A673 (cell line): ENCODE data around the gene AP2B1. TPM values are rescaled to one million over a fixed set of nuclear protein-coding genes. Genes with fewer than 3 reads are reported as not detected.

Experiments
- BruUV-seq: library from RNA; stranded (reverse); fragments of 400-500 nt; replicated peaks from 2 replicates; lab custom pipeline; 2021; lab: Mats Ljungman, UMichigan
- CTCF ChIA-PET: fragments of 300-600 bp; sonication (Branson Sonifier 250); formaldehyde crosslinking; loops from one replicate; lab custom pipeline; 2022; ENCODE audit warnings: antibody characterized with exemption; lab: Charles Lee
- POLR2A ChIA-PET: fragments of 300-600 bp; sonication (Branson Sonifier 250); formaldehyde crosslinking; loops from one replicate; lab custom pipeline; 2022; ENCODE audit warnings: antibody characterized with exemption; ENCODE audit not compliant: low non-redundant PET; lab: Charles Lee
- DNase-seq: peaks from one replicate; pipeline ENCODE4 v3.0.0-alpha.2; 2015; ENCODE audit warnings: low spot score
- H3K27ac ChIP-seq: fragments of 200-600 bp; sonication (generic); 2 replicates; pipeline ENCODE4 v1.5.1; 2016; ENCODE audit warnings: mixed run types, low read depth, mild to moderate bottlenecking, mixed read lengths, antibody characterized with exemption, low read length; ENCODE audit not compliant: poor library complexity, severe bottlenecking
- H3K27me3 ChIP-seq: fragments of 200-600 bp; sonication (generic); replicated peaks from 2 replicates; pipeline ENCODE4 v1.6.1; 2017; ENCODE audit warnings: mixed run types, low read depth, mild to moderate bottlenecking, mixed read lengths, antibody characterized with exemption, low read length; ENCODE audit not compliant: insufficient read depth, poor library complexity
- H3K36me3 ChIP-seq: fragments of 200-600 bp; sonication (generic); 2 replicates; pipeline ENCODE4 v1.6.1; 2016; ENCODE audit warnings: mixed run types, mild to moderate bottlenecking, mixed read lengths, antibody characterized with exemption, low read length; ENCODE audit not compliant: insufficient read depth, poor library complexity, severe bottlenecking
- H3K4me1 ChIP-seq: fragments of 200-600 bp; sonication (generic); 2 replicates; pipeline ENCODE4 v1.6.1; 2017; ENCODE audit warnings: mixed run types, mild to moderate bottlenecking, mixed read lengths, antibody characterized with exemption, low read length; ENCODE audit not compliant: insufficient read depth, poor library complexity, severe bottlenecking
- H3K4me3 ChIP-seq: fragments of 200-600 bp; sonication (generic); 2 replicates; pipeline ENCODE4 v1.5.1; 2016; ENCODE audit warnings: low read depth, mixed run types, mild to moderate bottlenecking, mixed read lengths, low read length; ENCODE audit not compliant: poor library complexity, severe bottlenecking
- H3K9me3 ChIP-seq: fragments of 200-600 bp; sonication (generic); 2 replicates; pipeline ENCODE4 v1.6.1; 2016; ENCODE audit warnings: mixed run types, low read depth, mild to moderate bottlenecking, mixed read lengths, antibody characterized with exemption, low read length; ENCODE audit not compliant: poor library complexity, severe bottlenecking
- EZH2 ChIP-seq: fragments of 200-600 bp; sonication (generic); IDR thresholded peaks from 2 replicates; pipeline ENCODE4 v1.6.1; 2017; ENCODE audit warnings: borderline replicate concordance, low read depth, mild to moderate bottlenecking, mixed read lengths, antibody characterized with exemption, low read length; ENCODE audit not compliant: poor library complexity, severe bottlenecking
- intact Hi-C: fragments of 100-400 bp; cut with micrococcal nuclease; formaldehyde crosslinking; loops from one replicate; pipeline ENCODE4 v1.10.0; 2022; ENCODE audit not compliant: unreplicated experiment
- total RNA-seq: library from RNA; stranded (reverse); gene quantifications from 2 replicates; pipeline ENCODE4 v1.2.3, GENCODE V29; 2021
- TF ChIP-seq, protein P1 (sequence below): fragments of 300-800, 200-600 bp; sonication (generic); conservative IDR thresholded peaks from 2 replicates; pipeline ENCODE4 v1.5.1; 2017; ENCODE audit warnings: low read depth, mild to moderate bottlenecking, antibody characterized with exemption, low read length, moderate library complexity, mixed read lengths

AP2B1 gene
- total RNA-seq, 1 experiment from 2014 or later: 124 TPM

- Histone ChIP-seq H3K4me1 (no peaks in the 10 kb centered on the region), H3K27ac (no peak overlapping the region), H3K36me3 (no peaks in the 10 kb centered on the region), H3K9me3 (no peaks in the 10 kb centered on the region), H3K27me3 (no peaks in the 10 kb centered on the region), H3K4me3 (peak overlapping the region; percentile 51)
- ChIA-PET POLR2A (no interaction called here), CTCF (no interaction called here)
- BruUV-seq: no TSS peak
- DNase-seq: no peak
- intact Hi-C loops: no loop called here
- TF ChIP-seq EZH2: no peak
- TF ChIP-seq, protein P1, sequence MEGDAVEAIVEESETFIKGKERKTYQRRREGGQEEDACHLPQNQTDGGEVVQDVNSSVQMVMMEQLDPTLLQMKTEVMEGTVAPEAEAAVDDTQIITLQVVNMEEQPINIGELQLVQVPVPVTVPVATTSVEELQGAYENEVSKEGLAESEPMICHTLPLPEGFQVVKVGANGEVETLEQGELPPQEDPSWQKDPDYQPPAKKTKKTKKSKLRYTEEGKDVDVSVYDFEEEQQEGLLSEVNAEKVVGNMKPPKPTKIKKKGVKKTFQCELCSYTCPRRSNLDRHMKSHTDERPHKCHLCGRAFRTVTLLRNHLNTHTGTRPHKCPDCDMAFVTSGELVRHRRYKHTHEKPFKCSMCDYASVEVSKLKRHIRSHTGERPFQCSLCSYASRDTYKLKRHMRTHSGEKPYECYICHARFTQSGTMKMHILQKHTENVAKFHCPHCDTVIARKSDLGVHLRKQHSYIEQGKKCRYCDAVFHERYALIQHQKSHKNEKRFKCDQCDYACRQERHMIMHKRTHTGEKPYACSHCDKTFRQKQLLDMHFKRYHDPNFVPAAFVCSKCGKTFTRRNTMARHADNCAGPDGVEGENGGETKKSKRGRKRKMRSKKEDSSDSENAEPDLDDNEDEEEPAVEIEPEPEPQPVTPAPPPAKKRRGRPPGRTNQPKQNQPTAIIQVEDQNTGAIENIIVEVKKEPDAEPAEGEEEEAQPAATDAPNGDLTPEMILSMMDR: no peak
Observed at GRCh38 chr17:35732806-35733136, 145.6 kb downstream of the AP2B1 start.

DNA sequence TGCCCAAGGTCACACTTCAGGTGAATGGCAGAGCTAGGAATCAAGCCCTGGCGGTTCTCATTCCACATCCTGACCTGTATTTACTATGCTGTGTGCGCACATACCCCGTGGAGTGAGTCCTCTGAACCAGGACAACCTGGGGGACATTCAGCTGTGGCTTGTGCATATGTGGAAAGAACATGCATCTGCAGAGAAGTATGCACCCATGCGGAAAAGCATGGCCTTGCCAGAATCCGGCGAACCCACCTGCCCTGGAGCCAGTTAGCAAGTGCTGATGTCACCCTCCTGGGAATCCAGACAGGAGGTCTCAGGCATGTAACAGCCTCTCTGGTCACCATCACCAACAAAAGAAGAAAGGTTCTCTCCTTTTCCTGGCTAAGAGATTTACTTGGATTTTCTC, 146.2 kb downstream of the AP2B1 start:
- POLR2A ChIA-PET: no interaction called here

GRCh38 chr17:35734396-35734795, 147.3 kb downstream of the AP2B1 start:
- Histone ChIP-seq H3K27ac (no peak overlapping the region), H3K36me3 (no peaks in the 10 kb centered on the region), H3K9me3 (no peaks in the 10 kb centered on the region), H3K4me3 (no peak overlapping the region), H3K27me3 (no peaks in the 10 kb centered on the region), H3K4me1 (no peaks in the 10 kb centered on the region)
- ChIA-PET POLR2A (no interaction called here), CTCF (no interaction called here)
- TF ChIP-seq, protein P1: no peak
- no peak for TF ChIP-seq EZH2
- intact Hi-C loops: no loop called here
- BruUV-seq: no TSS peak
- DNase-seq: no peak

More for the DNA sequence above, 146.2 kb downstream of the AP2B1 start:
- Histone ChIP-seq H3K36me3 (no peaks in the 10 kb centered on the region), H3K9me3 (no peaks in the 10 kb centered on the region), H3K4me3 (no peak overlapping the region), H3K27ac (no peak overlapping the region), H3K27me3 (no peaks in the 10 kb centered on the region), H3K4me1 (no peaks in the 10 kb centered on the region)
- intact Hi-C loops: no loop called here
- BruUV-seq: no TSS peak
- TF ChIP-seq, protein P1: no peak
- no peak for TF ChIP-seq EZH2
- DNase-seq: no peak
- CTCF ChIA-PET: no interaction called here
